Activated CD4-positive, alpha-beta memory T cell treated with anti-CD3 and anti-CD28 coated beads for 36 hours (primary cell): Measurements from ENCODE around the gene TMEM270. TPM values are rescaled to one million over a fixed set of nuclear protein-coding genes. Genes with fewer than 3 reads are reported as not detected.

Experiments
- CTCF ChIA-PET: fragments of 350-600 bp; sonication (Branson Sonifier 250); formaldehyde crosslinking; loops from one replicate; lab custom pipeline; 2021; ENCODE audit warnings: antibody characterized with exemption, inconsistent platforms; lab: Charles Lee
- POLR2A ChIA-PET: fragments of 350-600 bp; sonication (Branson Sonifier 250); formaldehyde crosslinking; loops from one replicate; lab custom pipeline; 2021; ENCODE audit warnings: antibody characterized with exemption; lab: Charles Lee
- DNase-seq: peaks from one replicate; pipeline ENCODE4 v3.0.0-alpha.2; 2020
- H3K27ac Mint-ChIP-seq: one replicate; pipeline ENCODE4 v1.8.0; 2021; ENCODE audit warnings: mixed read lengths
- H3K27me3 Mint-ChIP-seq: one replicate; pipeline ENCODE4 v1.8.0; 2021; ENCODE audit warnings: mixed read lengths
- H3K36me3 Mint-ChIP-seq: one replicate; pipeline ENCODE4 v1.8.0; 2021; ENCODE audit warnings: mixed read lengths
- H3K4me1 Mint-ChIP-seq: one replicate; pipeline ENCODE4 v1.8.0; 2021; ENCODE audit warnings: low read depth, mixed read lengths
- H3K4me3 Mint-ChIP-seq: one replicate; pipeline ENCODE4 v1.8.0; 2021; ENCODE audit warnings: mild to moderate bottlenecking, mixed read lengths
- H3K9me3 Mint-ChIP-seq: one replicate; pipeline ENCODE4 v1.8.0; 2021; ENCODE audit warnings: mixed read lengths
- intact Hi-C: fragments of 100-400 bp; cut with micrococcal nuclease; formaldehyde crosslinking; loops from one replicate; pipeline ENCODE4 v1.15.1; 2023
- total RNA-seq, 2 experiments: library from RNA; stranded (reverse); gene quantifications; one replicate each; pipeline ENCODE4 v1.2.3, GENCODE V29; 2021

Gene TMEM270
- total RNA-seq, 2 experiments from 2014 or later, result not detected

DNA sequence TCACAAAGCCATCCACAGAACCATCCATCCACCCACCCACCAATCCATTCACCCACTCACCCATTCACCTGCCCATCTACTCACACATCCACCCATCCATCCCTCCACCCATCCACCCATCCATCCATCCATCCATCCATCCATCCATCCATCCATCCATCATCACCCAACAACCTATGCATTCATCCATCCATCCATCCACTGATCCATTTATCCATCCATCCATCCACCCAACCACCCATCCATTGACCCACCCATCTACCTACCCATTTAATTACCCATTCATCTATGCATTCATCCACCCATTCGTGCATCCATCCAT, 5.4 kb downstream of the TMEM270 start:
- no peaks in the 10 kb centered on the region for H3K27me3 Mint-ChIP-seq
- no peaks in the 10 kb centered on the region for H3K4me1 Mint-ChIP-seq
- H3K36me3 Mint-ChIP-seq, result no peaks in the 10 kb centered on the region
- intact Hi-C loops, result loop anchor here (1.0 kb wide), 1 partner anchor 160 kb away; no protein-coding TSS in a partner anchor
- DNase-seq, result no peak
- ChIA-PET CTCF (interaction anchor here (0.6 to 1.3 kb wide), 4 partner anchors 65 to 169 kb away, joined by 3 to 5 read pairs (median 4); no protein-coding TSS in a partner anchor), POLR2A (no interaction called here)
- no peaks in the 10 kb centered on the region for H3K9me3 Mint-ChIP-seq
- no peak overlapping the region for H3K4me3 Mint-ChIP-seq
- H3K27ac Mint-ChIP-seq, result no peak overlapping the region

DNA sequence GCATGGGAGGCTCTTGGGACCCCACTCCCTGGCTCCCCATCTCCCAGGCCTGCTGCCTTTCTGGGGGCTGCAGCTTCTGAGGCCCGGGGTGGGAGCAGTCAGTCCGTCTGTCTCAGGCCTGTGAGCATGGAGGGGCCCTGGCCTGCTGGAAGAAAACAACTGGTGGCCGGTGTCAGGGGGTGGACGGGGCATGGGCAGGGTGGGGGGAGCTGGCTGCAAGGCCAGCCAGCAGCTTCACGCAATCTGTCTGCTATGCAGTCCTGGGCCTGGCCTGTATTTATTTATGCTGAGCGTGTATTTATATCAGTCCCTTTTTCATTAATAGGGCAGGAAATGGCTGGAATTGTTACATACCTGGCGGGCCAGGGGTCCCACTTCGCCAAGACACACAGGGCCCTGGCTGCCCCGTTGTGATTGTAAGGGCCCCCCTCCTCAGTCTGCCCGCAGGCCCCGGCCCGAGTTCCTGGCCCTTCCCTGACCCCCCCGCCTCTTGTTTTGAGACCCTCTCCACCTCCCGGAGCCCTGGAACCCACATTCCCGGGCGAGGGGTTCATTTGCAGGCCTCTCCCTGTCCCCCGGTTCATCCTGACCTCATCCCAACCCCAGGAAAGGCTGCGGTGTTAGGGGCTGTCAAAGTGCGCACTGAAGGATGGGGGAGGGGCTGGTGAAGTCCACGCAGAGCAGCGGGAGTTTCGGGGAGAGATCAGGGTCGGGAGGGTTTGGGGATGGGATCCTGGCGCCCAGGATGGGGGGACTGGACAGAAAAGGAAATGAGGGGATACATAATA, 8.2 kb downstream of the TMEM270 start:
- Mint-ChIP-seq H3K9me3 (no peaks in the 10 kb centered on the region), H3K27me3 (no peaks in the 10 kb centered on the region), H3K4me3 (no peak overlapping the region), H3K4me1 (no peaks in the 10 kb centered on the region), H3K27ac (no peak overlapping the region), H3K36me3 (no peaks in the 10 kb centered on the region)
- intact Hi-C loops, result no loop called here
- ChIA-PET CTCF (no interaction called here), POLR2A (no interaction called here)
- DNase-seq, result no peak

DNA sequence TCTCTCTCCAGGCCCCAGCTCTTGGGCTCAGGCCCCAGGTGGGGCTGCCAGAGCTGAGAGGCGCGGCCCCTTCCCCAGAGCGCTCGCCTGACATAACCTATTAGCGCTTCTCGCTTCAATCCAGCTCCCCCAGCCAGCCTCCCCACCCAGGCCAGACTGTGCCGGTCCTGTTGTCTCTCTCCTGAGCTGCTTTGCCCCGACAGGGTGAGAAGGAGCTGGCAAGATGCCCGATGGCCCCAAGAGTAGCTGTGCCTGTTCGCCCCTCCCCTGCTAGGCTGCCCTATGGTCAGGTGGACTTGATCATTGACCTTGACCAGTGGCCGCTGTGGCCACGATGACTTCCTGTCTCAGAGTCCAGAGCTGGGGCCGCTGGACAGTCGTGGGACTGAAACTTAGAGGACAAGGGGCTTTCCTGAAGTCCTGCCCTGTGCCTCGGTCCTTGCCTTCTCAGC, 9.1 kb downstream of the TMEM270 start:
- no peak for DNase-seq
- CTCF ChIA-PET, result interaction anchor here (0.7 kb wide), 1 partner anchor 713 kb away, joined by 4 read pairs; no protein-coding TSS in a partner anchor
- Mint-ChIP-seq H3K9me3 (no peaks in the 10 kb centered on the region), H3K4me1 (no peaks in the 10 kb centered on the region), H3K27ac (no peak overlapping the region), H3K27me3 (no peaks in the 10 kb centered on the region), H3K4me3 (no peak overlapping the region), H3K36me3 (no peaks in the 10 kb centered on the region)
- intact Hi-C loops, result no loop called here
- POLR2A ChIA-PET, result no interaction called here

DNA sequence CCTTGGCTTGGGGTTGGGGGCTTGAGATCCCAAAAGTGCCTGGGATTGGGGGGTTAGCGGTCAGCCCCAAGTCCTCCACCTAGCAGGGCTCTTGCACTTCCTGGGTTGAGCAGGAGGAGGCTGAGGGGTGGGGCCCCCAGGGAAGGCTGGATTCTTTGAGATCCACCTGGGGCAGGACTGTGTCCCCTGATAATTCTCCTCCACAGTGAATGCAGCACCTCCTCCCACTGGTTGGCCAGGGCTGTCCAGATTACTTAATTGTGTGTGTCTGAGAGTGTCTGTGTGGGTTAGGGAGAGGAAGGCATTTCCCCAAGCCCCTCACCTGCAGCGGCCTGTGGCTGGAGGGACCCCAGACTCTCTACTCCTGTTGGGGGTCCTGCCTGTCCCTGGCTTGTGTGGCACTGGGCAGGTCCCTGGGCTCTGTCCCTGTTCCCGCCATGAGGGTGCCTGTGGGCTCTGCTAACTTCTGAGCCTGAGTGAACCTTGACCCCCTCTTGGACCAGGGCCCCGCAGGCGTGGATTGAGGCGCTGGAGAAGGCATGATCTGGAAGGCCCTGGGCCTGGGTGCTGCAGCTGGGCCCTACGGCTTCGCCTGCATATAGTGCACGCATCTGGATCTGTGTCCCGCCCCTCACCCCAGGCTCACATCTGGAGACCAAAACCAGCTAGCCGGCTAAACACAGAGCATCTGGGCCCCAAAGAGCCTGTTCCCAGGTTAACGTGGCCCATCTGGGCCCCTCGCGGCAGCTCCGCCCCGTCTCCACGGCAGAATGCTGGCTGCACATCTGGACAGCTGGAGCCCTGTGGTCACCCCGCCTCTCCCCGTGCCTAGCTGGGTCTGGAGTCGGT, 10.4 kb downstream of the TMEM270 start:
- Mint-ChIP-seq H3K36me3 (no peaks in the 10 kb centered on the region), H3K4me1 (no peaks in the 10 kb centered on the region), H3K27ac (no peak overlapping the region), H3K27me3 (no peaks in the 10 kb centered on the region), H3K4me3 (no peak overlapping the region), H3K9me3 (no peaks in the 10 kb centered on the region)
- intact Hi-C loops, result no loop called here
- POLR2A ChIA-PET, result no interaction called here
- no peak for DNase-seq
- CTCF ChIA-PET, result no interaction called here

DNA sequence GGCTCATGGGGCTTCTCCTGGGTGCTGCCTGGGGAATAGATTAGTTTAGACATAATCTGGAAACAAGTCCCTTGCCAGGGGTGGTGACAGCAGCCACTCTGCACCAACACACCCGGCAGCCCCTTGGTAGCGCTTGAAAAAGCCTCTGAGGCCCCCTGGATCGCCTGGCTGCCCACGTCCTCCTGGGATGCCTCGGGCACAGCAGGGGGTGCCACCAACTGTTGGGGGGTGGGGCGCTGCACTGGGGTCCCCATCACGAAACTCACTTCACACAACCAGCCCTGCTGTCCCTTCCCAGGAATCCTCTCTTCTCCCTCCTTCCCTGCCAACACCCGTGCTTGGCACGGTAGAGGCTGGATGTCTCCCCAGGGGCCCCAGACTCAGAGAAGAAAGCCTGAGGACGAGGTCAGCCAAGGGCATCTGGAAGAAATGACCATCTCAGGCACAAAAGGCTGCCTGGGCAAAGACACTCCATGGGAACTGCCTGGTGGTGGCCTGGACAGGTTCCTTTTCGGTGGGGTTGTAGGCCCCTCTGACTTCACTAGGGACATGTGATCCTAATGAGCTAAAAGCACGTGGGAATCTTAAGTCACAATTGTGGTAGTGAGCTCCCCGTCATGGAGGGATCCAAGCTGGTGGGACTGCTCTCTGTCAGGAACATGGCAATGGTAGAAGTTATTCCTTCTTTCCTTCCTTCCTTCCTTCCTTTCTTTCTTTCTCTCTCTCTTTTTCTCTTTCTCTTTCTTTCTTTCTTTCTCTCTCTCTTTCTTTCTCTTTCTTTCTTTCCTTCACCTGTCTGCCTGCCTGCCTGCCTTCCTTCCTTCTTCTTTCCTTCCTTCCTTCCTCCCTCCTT, 11.3 kb downstream of the TMEM270 start:
- H3K9me3 Mint-ChIP-seq, result no peaks in the 10 kb centered on the region
- DNase-seq, result no peak
- no peaks in the 10 kb centered on the region for H3K27me3 Mint-ChIP-seq
- H3K36me3 Mint-ChIP-seq, result no peaks in the 10 kb centered on the region
- ChIA-PET POLR2A (no interaction called here), CTCF (no interaction called here)
- H3K4me1 Mint-ChIP-seq, result no peaks in the 10 kb centered on the region
- H3K27ac Mint-ChIP-seq, result no peak overlapping the region
- intact Hi-C loops, result no loop called here
- no peak overlapping the region for H3K4me3 Mint-ChIP-seq

DNA sequence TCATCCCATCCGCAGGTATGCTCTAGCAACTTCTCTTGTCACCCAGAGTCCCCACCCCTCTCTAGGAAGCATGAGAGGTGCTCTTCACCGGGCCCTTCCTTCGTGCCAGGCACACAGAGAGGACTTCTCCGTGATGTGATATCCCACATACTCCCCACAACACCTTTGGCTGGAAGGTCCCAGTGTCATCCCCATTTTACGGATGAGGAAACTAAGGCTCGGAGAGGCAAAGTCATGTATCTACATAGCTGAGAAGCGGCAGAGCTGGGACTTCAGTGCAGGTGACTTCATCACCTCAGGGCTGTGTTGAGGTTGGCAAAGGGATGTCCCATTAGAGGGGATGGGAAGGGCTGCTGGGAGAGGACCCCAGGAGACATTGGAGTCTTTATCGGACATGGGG, 15.4 kb downstream of the TMEM270 start:
- intact Hi-C loops, result no loop called here
- no peaks in the 10 kb centered on the region for H3K36me3 Mint-ChIP-seq
- peaks cover 4% of the 10 kb centered on the region for H3K27me3 Mint-ChIP-seq
- H3K9me3 Mint-ChIP-seq, result no peaks in the 10 kb centered on the region
- DNase-seq, result no peak
- ChIA-PET POLR2A (no interaction called here), CTCF (no interaction called here)
- no peak overlapping the region for H3K4me3 Mint-ChIP-seq
- no peaks in the 10 kb centered on the region for H3K4me1 Mint-ChIP-seq
- H3K27ac Mint-ChIP-seq, result no peak overlapping the region

DNA sequence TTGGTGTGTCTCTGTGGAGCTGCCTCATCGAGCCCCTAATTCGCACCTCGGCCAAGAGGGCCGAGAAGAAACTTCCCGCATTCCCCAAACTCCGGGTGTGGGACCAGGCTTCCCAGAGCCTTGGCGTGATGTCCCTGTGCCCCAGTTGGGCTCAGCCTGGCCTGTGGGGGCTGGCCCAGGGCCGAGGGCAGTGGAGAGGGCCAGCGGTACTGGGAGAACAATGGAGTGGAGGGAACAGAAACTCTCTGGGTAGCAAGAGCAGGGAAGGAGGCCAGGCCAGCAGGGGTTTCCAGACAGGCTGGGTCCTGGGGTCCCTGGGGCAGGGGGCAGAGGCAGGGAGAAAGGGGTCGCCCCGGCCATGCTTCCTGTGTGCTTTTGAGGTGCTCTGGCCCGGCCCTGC, 16.0 kb downstream of the TMEM270 start:
- Mint-ChIP-seq H3K4me3 (no peak overlapping the region), H3K36me3 (no peaks in the 10 kb centered on the region), H3K4me1 (no peaks in the 10 kb centered on the region), H3K27ac (no peak overlapping the region), H3K27me3 (peaks cover 4% of the 10 kb centered on the region), H3K9me3 (no peaks in the 10 kb centered on the region)
- ChIA-PET POLR2A (no interaction called here), CTCF (no interaction called here)
- intact Hi-C loops, result no loop called here
- no peak for DNase-seq

DNA sequence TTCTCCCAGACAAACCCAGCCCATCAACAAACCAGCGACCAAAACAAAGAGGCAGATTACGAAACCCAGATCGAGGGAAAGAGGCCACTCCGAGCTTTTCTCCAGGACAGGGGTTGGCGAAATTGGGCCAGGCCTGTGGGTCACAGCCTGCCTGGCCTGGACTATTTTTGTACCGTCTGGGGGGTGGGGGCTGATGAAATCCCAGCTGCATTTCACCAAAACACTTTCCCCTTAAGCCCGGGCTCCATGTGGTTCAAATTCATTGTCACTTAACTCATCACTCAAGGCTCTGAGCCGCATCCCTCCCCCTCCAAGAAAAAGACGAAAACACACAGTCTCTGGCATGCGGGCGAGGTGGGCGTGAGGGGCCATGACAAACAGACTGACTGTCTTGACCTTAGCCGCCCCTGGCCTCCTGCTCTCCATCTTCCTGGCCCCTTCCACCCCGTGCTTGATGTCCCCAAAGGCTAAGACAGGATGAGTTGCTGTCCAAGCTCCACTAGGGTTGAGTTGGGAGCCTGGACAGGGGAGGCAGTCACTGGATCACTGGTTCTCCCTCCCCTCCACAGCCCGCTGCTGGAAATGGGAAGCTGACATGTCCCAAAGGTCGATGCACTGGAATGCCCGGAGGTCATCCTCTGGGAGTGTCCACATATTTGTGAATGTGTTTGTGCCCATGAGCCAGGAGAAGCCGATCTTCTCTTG, 19.2 kb downstream of the TMEM270 start:
- intact Hi-C loops, result no loop called here

DNA sequence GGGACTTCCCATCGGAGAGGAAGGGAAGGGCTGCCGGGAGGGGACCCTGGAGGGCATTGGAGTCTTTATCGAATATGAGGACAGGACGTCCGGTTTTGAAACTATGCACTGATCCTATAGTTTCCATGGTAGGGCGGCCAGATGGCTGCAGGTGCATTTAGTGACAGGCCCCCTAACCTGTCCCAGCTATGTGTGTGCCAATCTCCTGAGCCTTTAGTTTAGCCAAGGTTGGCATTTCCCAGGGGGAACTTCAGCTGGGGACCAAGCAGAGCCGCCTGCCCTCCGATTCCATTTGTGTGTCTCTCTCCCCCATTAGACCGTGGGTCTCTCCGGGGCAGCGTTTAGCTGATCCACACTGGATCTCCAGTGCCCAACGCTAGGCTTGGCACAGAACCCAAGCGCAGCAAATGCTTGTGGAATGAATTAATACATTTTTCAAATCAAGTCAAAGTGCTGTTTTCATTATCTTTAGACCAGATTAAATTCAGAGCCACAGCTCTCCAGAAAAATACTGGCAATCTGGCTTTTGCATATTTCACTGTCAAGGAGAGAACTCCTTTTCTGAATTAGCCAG, 19.9 kb downstream of the TMEM270 start:
- Mint-ChIP-seq H3K4me3 (no peak overlapping the region), H3K36me3 (no peaks in the 10 kb centered on the region), H3K27me3 (peaks cover 4% of the 10 kb centered on the region), H3K27ac (no peak overlapping the region), H3K9me3 (no peaks in the 10 kb centered on the region), H3K4me1 (no peaks in the 10 kb centered on the region)
- ChIA-PET POLR2A (no interaction called here), CTCF (no interaction called here)
- no peak for DNase-seq
- intact Hi-C loops, result no loop called here

More for the DNA sequence above, 19.2 kb downstream of the TMEM270 start:
- no peak overlapping the region for H3K27ac Mint-ChIP-seq
- peaks cover 4% of the 10 kb centered on the region for H3K27me3 Mint-ChIP-seq
- no peak overlapping the region for H3K4me3 Mint-ChIP-seq
- H3K9me3 Mint-ChIP-seq, result no peaks in the 10 kb centered on the region
- POLR2A ChIA-PET, result no interaction called here
- no peak for DNase-seq
- H3K36me3 Mint-ChIP-seq, result no peaks in the 10 kb centered on the region
- CTCF ChIA-PET, result no interaction called here
- no peaks in the 10 kb centered on the region for H3K4me1 Mint-ChIP-seq

DNA sequence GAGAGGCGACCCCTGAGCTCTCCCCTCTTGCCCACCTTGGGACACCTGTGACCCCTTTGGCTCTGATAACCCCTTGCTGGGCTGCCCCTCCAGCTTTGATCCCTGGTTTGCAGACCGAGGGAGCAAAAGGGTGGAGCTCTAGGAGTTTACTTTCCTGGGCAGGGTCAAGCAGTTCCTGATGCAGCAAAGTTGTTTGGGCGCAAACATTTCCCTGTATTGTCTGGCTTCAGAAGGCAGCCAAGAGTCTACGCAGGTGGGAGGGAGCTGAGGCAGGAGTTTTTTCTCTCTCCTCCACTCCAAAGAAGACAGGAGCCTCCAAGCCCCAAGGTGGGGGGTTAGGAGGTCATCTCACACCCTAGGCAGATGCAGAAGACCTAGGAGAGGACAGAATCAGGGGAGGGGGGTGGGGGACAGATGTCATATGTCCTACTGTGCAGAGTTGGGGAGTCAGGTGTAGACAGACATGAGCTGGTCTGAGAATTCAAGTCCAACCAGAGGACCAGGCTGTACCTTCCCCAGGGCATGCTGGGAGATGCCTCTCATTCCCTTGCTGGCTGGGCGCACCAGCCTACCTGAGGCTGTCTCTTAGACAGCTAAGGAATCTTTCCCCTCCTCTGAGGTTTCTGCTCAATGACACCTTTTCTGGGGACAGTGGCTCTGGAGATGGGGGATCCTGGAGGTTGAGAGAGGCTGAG, 20.5 kb downstream of the TMEM270 start:
- H3K4me1 Mint-ChIP-seq, result no peaks in the 10 kb centered on the region
- DNase-seq, result no peak
- intact Hi-C loops, result no loop called here
- POLR2A ChIA-PET, result no interaction called here
- H3K9me3 Mint-ChIP-seq, result no peaks in the 10 kb centered on the region
- no peak overlapping the region for H3K27ac Mint-ChIP-seq
- CTCF ChIA-PET, result no interaction called here
- no peak overlapping the region for H3K4me3 Mint-ChIP-seq
- H3K36me3 Mint-ChIP-seq, result no peaks in the 10 kb centered on the region
- H3K27me3 Mint-ChIP-seq, result peaks cover 7% of the 10 kb centered on the region

DNA sequence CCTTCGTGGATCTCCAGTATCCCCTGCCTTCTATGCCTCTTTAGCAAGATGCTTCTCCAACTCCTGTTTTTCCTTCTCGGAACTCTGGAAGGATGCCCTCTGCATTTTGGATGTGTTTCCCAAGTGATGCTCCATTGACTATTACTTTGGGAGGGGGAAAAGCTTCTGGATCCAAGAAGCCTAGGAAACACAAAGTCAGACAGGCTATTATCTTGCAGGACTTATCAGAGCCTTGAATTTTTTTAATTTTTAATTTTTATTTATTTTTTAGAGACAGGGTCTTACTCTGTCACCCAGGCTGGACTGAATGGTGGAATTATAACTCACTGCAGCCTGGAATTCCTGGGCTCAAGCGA, 21.1 kb downstream of the TMEM270 start:
- Mint-ChIP-seq H3K9me3 (no peaks in the 10 kb centered on the region), H3K27ac (no peak overlapping the region), H3K4me3 (no peak overlapping the region), H3K27me3 (peaks cover 9% of the 10 kb centered on the region), H3K4me1 (no peaks in the 10 kb centered on the region), H3K36me3 (no peaks in the 10 kb centered on the region)
- CTCF ChIA-PET, result no interaction called here
- DNase-seq, result no peak
- intact Hi-C loops, result no loop called here
- POLR2A ChIA-PET, result no interaction called here
